Measurements from ENCODE around the gene CERS2. TPM values are rescaled to one million over a fixed set of nuclear protein-coding genes. Genes with fewer than 3 reads are reported as not detected.

Gene CERS2
- total and polyA plus RNA-seq, 2 of the 8 experiments (the other 6 are each of a cell fraction or from before 2014, with no cell fraction given), result 216 to 237 TPM

GRCh38 chr1:150981805-150982712 lies 7.4 kb upstream of the CERS2 start, which contains the start of gene ANXA9:
Gene ANXA9, plus strand, starts transcription at chr1:150982292. Its CDS starts 814 bp downstream, at chr1:150983106.
- Histone ChIP-seq H2BK15ac (ENCODE audit: low read length) (peak within 1 kb of the TSS; percentile 50), H2AFZ (ENCODE audit: low read length) (peak within 1 kb of the TSS; percentile 54; the same call in 1 of the 2 replicates), H2AK5ac (ENCODE audit: low read depth, low read length) (peak within 1 kb of the TSS; percentile 17; the same call in 1 of the 2 replicates), H3K23me2 (ENCODE audit: low read depth, low read length) (no peaks in the 10 kb centered on the region; the same call in none of the 2 replicates), H3K36me3 (ENCODE audit: control insufficient read depth in 2 of 4, insufficient read depth in 4 of 4, low read length in 3 of 4) (no peaks in the 10 kb centered on the region), H3K79me2 (ENCODE audit: control insufficient read depth in 1 of 2, insufficient read depth in 2 of 2, low read length in 2 of 2) (no peaks in the 10 kb centered on the region), H3K56ac (replicated peaks; ENCODE audit: insufficient read length, low read depth, low read length) (no peak within 1 kb of the TSS), H3K79me1 (ENCODE audit: low read depth, low read length) (no peaks in the 10 kb centered on the region; the same call in 1 of the 2 replicates), H3K27me3 (replicated peaks in 1 of 4; ENCODE audit: control insufficient read depth in 3 of 4, extremely low read depth in 1 of 4, insufficient read depth in 3 of 4, low read length in 3 of 4) (no peaks in the 10 kb centered on the region; a peak in 1 of 7 replicates), H3K14ac (ENCODE audit: insufficient read length) (no peak within 1 kb of the TSS), H2BK5ac (ENCODE audit: low read depth, low read length) (peak within 1 kb of the TSS; percentile 90), H4K8ac (ENCODE audit: extremely low read depth, insufficient read depth, low read length) (peak within 1 kb of the TSS; percentile 79), H3K9me3 (ENCODE audit: insufficient read depth in 2 of 2, low read depth in 1 of 2, low read length in 1 of 2) (no peaks in the 10 kb centered on the region), H3K18ac (ENCODE audit: extremely low read depth, low read length) (peak within 1 kb of the TSS; percentile 89), H4K20me1 (replicated peaks in 1 of 2; ENCODE audit: control insufficient read depth in 1 of 2, insufficient read depth in 2 of 2, low read length in 2 of 2) (no peaks in the 10 kb centered on the region), H3K4me1 (replicated peaks in 1 of 4; ENCODE audit: control insufficient read depth in 3 of 4, insufficient read depth in 4 of 4, low read length in 3 of 4) (peaks cover 4 to 34% (median 25%) of the 10 kb centered on the region in 4 experiments), H3K4me3 (ENCODE audit: extremely low read depth in 1 of 4, insufficient read depth in 2 of 4, low read depth in 3 of 4, low read length in 4 of 4) (peak within 1 kb of the TSS in 3 of 4 experiments; percentile 10 to 37 (median 21); a peak in 4 of 8 replicates), H3K9ac (replicated peaks in 1 of 4; ENCODE audit: extremely low read depth in 1 of 4, low read depth in 3 of 4, low read length in 3 of 4) (peak within 1 kb of the TSS in 2 of 4 experiments; percentile 11 to 24; a peak in 2 of 7 replicates), H2BK20ac (ENCODE audit: low read length) (peak within 1 kb of the TSS; percentile 53), H4K5ac (ENCODE audit: insufficient read length, low read depth, low read length) (peak within 1 kb of the TSS; percentile 39), H3K27ac (ENCODE audit: low read depth, low read length) (peak within 1 kb of the TSS; percentile 70), H2BK120ac (replicated peaks; ENCODE audit: low read depth, low read length) (peak within 1 kb of the TSS; percentile 19), H3K4ac (replicated peaks; ENCODE audit: insufficient read length, low read depth, low read length) (peak within 1 kb of the TSS; percentile 7), H3K4me2 (ENCODE audit: insufficient read depth in 1 of 2, low read depth in 2 of 2, low read length in 2 of 2) (peak within 1 kb of the TSS; percentile 54 to 59), H4K91ac (replicated peaks; ENCODE audit: insufficient read length, low read length) (peak within 1 kb of the TSS; percentile 83), H2BK12ac (ENCODE audit: low read depth, low read length) (peak within 1 kb of the TSS; percentile 95), H3K23ac (ENCODE audit: insufficient read length) (no peak within 1 kb of the TSS)
- FAIRE-seq, result no peak
- POLR2A ChIA-PET (ENCODE audit: partially characterized antibody), result interaction anchor here (0.5 to 11.3 kb wide), 22 partner anchors 9 to 725 kb away, joined by 3 to 133 read pairs (median 4); partner anchors contain the start of genes C1orf56, CA14, CERS2 and ENSA
- 83% methylated on average over 12 of the region's 12 CpGs; no CpG with 5 or more reads in 1 of the 2 experiments for WGBS, 2 experiments (ENCODE audit: extremely low coverage in 1 of 2, insufficient coverage in 1 of 2, insufficient read length in 1 of 2, insufficient replicate concordance in 2 of 2, low coverage in 1 of 2, low lambda C conversion rate in 2 of 2, missing lambda C conversion rate in 1 of 2)
- CTCF ChIA-PET (ENCODE audit: partially characterized antibody), result interaction anchor here (0.6 to 14.5 kb wide), 11 partner anchors 9 to 287 kb away, joined by 3 to 183 read pairs (median 4); partner anchors contain the start of gene MINDY1
- DNase-seq (ENCODE audit: low read depth in 1 of 2, low spot score in 2 of 2), result peak in 1 of 2 experiments; percentile 66
- TF ChIP-seq KDM5A (IDR thresholded peaks at IDR 0.05; ENCODE audit: low read length) (no peak), MAX (IDR thresholded peaks at IDR 0.05) (no peak), RBBP5 (IDR thresholded peaks at IDR 0.05; ENCODE audit: borderline replicate concordance, low read depth, low read length) (0 out of 2 replicates have a peak, but pooled peaks have one; percentile 22), SIX5 (IDR thresholded peaks at IDR 0.05; ENCODE audit: low read depth, low read length) (no peak), HDAC6 (IDR thresholded peaks at IDR 0.05; ENCODE audit: low read depth, low read length) (no peak), SIRT6 (IDR thresholded peaks at IDR 0.05; ENCODE audit: low read length) (no peak), BRCA1 (IDR thresholded peaks at IDR 0.05; ENCODE audit: low read depth, low read length) (no peak), ASH2L (IDR thresholded peaks at IDR 0.05; ENCODE audit: low read length) (peak; percentile 8), KDM1A (IDR thresholded peaks at IDR 0.05; ENCODE audit: borderline replicate concordance, low read length) (no peak), POLR2A (IDR thresholded peaks at IDR 0.05; ENCODE audit: control extremely low read depth in 1 of 2, low read depth in 2 of 2, low read length in 2 of 2) (no peak), SRF (IDR thresholded peaks at IDR 0.05; ENCODE audit: low read depth, low read length) (no peak), TAF7 (optimal IDR thresholded peaks at IDR 0.05; ENCODE audit: borderline replicate concordance, low read depth, low read length) (no peak)

Data from H1 (cell line).